Subcutaneous adipose tissue (tissue), 4 donors: ENCODE results near the gene SPRR5. TPM values are rescaled to one million over a fixed set of nuclear protein-coding genes. Genes with fewer than 3 reads are reported as not detected.

Experiments used
- CTCF ChIP-seq: fragments of 450-650 bp; IDR thresholded peaks from one replicate; pipeline ENCODE4 v1.5.1; 2016; ENCODE audit warnings: low read depth, mild to moderate bottlenecking, control low read depth, antibody characterized with exemption, moderate library complexity
- total RNA-seq, 4 donors: library from RNA; depleted of rRNA; stranded (reverse); fragments of >200 nt; gene quantifications; one replicate each; pipeline ENCODE4 v1.1.0, GENCODE V29; 2016

Gene SPRR5
- total RNA-seq, 4 donors from 2014 or later, result not detected

- TF ChIP-seq CTCF, result no peak
These were observed 39.1 kb upstream of the SPRR5 start, which contains the start of gene IVL for GRCh38 chr1:152907686-152908601. Gene IVL (plus strand): TSS chr1:152908546. CDS start chr1:152909798, 1,252 bp downstream.

- TF ChIP-seq CTCF, result no peak
These were observed 37.8 kb upstream of the SPRR5 start for GRCh38 chr1:152909206-152909605.

GRCh38 chr1:152912471-152912870 is 34.5 kb upstream of the SPRR5 start:
- TF ChIP-seq CTCF, result no peak

GRCh38 chr1:152912900-152913299 is 34.1 kb upstream of the SPRR5 start:
- no peak for TF ChIP-seq CTCF

- no peak for TF ChIP-seq CTCF
These were observed 29.2 kb upstream of the SPRR5 start for GRCh38 chr1:152917794-152918193.

- TF ChIP-seq CTCF, result no peak
These were observed 27.9 kb upstream of the SPRR5 start for GRCh38 chr1:152919071-152919470.

GRCh38 chr1:152924191-152924590 is 22.8 kb upstream of the SPRR5 start:
- no peak for TF ChIP-seq CTCF
